G401 (cell line): ENCODE measurements around the gene ERMP1. TPM values are rescaled to one million over a fixed set of nuclear protein-coding genes. Genes with fewer than 3 reads are reported as not detected.
A peak's percentile ranks its signal among the peaks of the same experiment; 100 is the strongest.
"Not testable (repeated sequence)": the region's sequence is repeated elsewhere in the genome, so short reads cannot be mapped to it uniquely, and the experiment has no call there.

Experiments used
- DNase-seq: peaks from one replicate; pipeline ENCODE4 v3.0.0-alpha.2; 2015; ENCODE audit warnings: low spot score
- in situ Hi-C: cut with HindIII; loops from 2 replicates; pipeline ENCODE4 v1.10.0; 2016; ENCODE audit warnings: low sequenced_read_pairs, mixed read lengths
- total RNA-seq: library from RNA; depleted of rRNA; stranded (reverse); fragments of >200 nt; shearing (Covaris generic); gene quantifications from 2 replicates; pipeline ENCODE4 v1.2.3, GENCODE V29; 2014

The ERMP1 gene
- total RNA-seq, 1 experiment from 2014 or later = 19.3 TPM

DNA sequence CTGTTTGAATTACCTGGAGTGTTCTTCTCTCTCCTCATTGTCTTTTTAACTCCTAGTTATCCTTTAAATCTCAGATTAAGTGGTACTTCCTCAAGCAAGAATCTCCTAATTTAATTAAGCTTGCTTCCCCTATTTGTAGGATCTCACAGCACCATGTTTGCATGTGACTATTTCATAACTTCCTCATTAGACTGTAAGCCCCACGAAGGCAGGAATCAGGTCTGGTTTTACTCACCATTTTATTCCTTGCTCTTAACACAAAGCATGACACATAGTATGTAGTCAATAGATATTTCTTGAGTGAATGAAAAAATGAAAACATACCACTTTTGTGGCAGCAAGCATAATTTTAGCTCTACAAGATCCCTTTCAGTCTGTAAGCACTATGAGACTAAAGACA, 1.3 kb upstream of the ERMP1 start:
- DNase-seq = no peak
- in situ Hi-C loops = loop anchor here (5.0 kb wide), 1 partner anchor 37 kb away; no protein-coding TSS in a partner anchor

DNA sequence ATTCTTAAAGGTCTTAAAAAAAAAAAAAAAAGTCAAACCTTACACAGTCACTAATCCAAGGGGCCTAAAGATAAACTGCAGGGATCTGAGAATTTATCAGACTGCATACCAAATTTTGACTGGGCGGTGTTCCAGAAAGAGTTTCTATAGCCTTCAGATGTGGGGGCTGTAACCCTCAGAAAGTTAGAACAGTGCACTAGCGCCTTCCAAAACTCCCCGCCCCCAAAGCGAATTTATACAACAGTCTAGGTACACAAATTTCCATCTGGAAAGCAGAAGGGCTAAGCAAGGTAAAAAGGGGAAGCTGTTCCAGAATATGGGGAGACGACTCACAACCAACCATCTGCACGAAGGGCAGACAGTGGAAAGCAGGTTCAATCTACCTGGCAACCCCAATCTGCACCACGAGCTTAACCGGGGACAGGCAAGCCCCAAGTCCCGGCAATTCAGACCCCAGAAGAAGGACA, 813 bp downstream of the ERMP1 start:
- DNase-seq = peak; percentile 56
- in situ Hi-C loops = loop anchor here (5.0 kb wide), 1 partner anchor 35 kb away; no protein-coding TSS in a partner anchor

DNA sequence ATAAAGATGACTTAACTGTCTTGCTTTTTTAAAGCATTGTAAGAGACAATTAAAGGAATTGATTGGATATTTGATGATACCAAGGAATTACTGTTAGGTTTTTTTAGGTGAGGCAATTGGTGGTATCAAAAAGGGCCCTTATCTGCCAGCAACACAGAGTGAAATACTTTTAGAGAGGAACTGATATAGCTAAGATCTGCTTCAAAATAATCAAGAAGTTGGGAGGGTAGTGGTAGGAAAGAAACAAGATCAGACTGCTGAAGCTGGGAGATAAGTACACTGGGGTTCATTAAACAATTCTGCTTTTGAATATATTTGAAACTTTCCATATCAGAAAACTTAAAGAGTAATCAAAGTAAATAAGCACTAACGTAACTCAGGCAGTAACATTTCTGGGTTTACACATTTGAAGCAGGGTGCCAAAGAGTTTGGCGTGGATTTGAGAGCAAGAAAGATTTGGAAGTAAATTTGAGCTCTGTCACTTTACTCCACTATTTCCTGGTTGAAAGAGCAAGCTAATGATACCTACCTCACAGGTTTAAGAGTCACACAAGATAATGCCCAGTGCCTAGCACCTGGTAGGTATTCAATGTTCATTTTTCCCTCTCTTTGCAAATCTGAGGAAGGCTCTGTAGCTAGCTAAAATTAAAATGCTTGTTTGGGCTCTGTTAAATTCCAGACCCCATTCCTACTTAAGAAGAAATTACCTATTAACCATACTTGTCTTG, 6.9 kb downstream of the ERMP1 start:
- in situ Hi-C loops = no loop called here

DNA sequence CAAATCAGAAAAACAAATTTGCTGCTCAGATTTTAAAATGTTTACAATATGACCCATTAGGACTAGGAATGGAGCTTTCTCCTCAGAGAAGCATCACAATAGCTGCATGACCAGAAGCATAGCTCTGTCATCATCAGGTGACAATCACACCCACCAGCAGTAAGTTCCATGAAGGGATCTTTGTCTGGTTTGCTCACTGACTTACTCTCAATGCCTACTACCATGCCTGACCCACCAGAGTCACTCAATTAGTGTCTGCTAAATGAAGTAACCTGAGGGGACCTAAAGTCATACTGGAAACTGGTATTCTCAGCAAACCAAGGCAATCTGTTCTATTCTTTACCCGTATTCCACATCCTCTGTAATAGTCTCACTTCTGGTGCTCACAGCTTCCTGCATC, 7.7 kb downstream of the ERMP1 start:
- DNase-seq = no peak
- in situ Hi-C loops = no loop called here

More for the DNA sequence above, 6.9 kb downstream of the ERMP1 start:
- DNase-seq = no peak

DNA sequence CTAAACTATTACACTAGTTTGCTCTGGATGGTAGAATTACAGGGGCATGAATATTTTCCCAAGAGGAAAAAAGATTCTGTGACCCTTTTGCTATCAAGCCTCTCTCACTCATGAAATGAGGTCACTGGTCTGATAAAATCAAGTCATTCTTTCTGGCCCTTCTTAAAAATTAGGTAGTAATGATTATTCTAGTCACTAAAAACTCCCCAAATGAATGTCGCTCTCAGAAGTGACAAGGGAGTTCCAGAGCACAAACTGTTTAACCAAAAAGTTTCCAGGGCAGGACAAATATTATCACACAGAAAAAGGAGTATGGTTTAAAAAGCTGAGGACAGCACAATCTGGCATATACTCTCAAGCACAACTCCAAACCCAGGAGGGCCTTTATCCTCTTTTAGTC, 12.5 kb downstream of the ERMP1 start:
- no peak for DNase-seq
- in situ Hi-C loops = no loop called here

DNA sequence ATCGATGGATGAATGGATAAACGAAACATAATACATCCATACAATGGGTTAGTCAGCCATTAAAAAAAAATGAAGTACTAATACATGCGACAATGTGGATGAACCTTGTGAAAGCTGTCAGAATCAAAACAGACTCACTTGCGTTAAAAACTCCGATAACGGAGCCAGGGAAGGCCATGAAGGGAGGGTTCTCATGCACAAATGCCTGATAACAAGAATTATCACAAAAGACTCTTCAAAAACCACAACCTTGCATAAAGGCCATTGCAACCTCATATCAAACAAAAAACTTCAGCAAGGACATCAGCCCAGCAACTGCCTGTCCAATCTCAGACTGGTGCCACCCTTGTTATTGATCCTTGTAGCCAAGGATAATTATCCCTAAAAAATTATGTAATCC, 13.7 kb downstream of the ERMP1 start:
- in situ Hi-C loops = no loop called here
- no peak for DNase-seq

GRCh38 chr9:5818424-5819142, 14.3 kb downstream of the ERMP1 start:
- DNase-seq = no peak
- in situ Hi-C loops = no loop called here

- no peak for DNase-seq
- in situ Hi-C loops = no loop called here
Observed at GRCh38 chr9:5817862-5818261, 15.1 kb downstream of the ERMP1 start.

DNA sequence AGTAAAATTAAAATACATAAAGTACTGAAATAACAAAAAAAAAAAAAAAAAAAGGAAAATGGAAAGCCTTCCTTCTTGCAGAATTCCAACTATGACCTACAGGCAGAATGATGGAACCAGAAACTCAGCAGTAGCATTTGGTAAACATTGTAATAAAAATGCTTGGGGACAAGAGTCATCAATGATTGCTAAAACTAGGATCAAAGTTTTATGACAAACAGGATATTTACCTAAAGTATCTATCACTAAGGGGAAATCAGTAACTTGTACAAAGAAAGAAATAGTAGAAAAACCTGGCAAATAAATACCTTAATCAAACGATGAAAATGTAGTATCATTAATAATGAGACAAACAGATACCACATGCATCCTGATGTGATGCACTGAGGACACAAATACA, 17.5 kb downstream of the ERMP1 start:
- in situ Hi-C loops = no loop called here
- DNase-seq = no peak

DNA sequence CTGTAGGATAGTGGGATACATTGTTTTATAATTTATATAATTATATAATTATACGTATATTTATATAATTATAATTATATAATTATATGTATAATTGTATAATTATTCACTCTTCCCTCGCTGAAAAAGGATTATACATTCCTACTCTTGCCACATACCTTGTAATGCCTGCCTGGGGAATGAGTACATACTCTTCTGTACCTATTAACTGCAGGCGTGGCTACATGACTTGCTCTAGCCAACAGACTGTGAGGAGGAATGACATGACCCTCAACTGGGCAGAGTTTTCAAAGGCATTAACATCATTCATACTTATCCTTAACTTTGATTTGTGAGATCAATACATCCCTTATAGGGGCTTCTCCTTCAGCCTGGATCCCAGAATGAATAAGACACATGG, 19.1 kb downstream of the ERMP1 start:
- no peak for DNase-seq
- in situ Hi-C loops = no loop called here

DNA sequence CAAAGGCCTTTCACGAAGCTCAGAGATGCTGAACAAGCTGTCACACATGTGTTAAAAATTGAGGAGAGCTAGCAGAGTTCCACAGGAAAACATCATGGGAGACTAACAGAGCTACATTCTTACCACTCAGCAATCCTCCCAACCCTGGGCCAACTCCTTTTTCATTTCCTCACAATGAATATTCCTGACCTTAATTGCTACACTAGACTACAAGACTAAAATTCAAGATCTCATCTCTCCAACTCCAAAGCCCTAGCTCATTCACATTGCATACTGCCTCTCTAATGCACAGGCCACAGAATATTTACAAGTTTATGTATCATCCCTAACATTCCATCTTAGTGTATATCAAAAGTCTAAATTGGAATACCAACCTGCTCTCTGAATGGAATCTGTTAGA, 21.2 kb downstream of the ERMP1 start:
- in situ Hi-C loops = no loop called here
- no peak for DNase-seq

DNA sequence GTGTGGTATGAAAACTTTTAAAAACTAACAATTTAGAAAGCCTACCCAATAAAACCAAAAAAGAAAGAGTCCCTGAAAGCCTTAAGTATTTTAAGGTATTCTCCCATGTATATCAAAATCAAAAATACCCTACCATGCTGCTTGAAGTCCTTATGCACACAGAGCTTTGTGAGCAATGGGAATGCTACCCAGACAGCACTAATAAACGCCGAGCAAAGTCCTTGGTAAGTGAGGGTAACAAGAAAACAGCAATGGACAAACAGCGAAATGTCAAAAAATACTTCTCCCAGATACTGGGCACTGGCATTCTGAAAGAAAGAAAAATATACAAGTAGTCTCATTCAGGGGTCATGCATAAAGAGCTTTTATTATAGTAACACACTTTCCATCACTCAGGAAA, 27.4 kb downstream of the ERMP1 start:
- in situ Hi-C loops = no loop called here
- DNase-seq = no peak

DNA sequence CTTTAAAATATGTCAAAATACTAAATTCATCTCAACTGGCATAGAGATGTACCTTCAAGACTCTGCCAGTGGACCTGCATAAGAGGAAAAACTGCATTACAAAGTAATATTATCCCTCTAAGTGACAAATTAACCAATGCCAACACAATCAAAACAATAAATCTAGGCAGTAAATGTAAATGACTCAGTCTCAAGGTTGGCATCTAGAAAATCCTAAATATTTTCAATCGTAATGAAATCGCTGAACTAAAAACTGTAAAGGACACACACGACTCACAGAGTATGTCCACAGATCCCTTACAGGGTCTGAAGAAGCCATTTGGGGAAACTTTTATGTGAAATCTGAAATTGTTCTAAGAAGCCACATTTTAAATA, 31.2 kb downstream of the ERMP1 start:
- in situ Hi-C loops = no loop called here
- DNase-seq = no peak

DNA sequence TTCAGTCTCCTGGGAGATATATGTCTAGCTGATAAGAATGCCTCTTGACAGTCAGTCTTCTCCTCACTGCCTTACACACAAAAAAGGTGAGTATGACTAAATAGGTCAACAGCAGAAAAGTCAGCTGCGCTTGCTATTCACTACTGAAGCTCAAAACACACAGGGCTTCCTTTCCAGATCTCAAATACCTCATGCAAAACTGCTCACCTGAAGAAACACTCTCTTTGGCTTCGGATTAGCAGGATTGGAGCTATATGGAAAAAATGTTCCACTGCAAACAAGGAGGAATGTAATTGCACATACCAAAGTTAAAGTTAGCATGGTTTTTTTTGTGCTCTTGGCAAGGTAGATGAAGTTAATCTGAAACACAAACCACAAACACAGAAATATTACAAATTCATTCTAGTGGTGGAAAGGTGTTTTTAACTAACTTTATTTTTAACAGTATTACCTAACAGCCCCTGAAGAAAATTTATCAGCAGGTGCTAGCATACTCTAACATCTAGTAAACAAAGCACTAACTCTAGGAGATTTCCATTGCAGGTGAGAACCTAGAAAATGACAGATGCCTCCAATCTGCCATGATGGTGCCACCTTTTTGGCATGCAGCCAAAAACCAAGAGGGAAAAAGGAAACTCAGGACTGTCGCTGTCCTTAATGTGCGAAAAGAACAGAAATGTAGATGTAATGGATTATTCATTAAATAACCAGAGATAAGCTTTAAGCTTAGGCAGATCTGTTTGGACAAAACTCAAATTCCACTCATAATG, 31.8 kb downstream of the ERMP1 start:
- in situ Hi-C loops = no loop called here
- DNase-seq = peak; percentile 68

GRCh38 chr9:5800378-5800777, 32.5 kb downstream of the ERMP1 start:
- in situ Hi-C loops, DNase-seq: not testable (repeated sequence)

GRCh38 chr9:5799314-5799713, 33.6 kb downstream of the ERMP1 start:
- peak; percentile 66 for DNase-seq
- in situ Hi-C loops = loop anchor here (5.0 kb wide), 1 partner anchor 33 kb away; the partner anchor contains the start of gene ERMP1

DNA sequence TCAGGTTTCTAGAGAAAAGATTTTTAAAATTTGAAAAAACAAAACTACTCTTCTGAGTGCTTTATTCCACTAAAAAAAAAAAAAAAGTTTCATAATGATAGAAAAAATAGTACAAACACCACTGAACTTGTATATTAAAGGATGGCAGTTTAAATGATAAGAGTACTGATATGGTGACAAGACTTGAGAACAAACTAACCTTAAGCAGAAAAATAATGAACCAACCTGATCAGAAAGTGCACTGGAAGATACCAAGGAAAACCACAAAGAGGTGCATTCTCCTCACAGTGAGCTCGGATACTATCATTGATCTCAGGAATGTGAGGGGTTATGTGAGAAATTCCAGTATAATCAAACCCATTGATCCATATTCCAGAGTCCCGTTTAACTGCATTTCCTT, 34.3 kb downstream of the ERMP1 start:
- in situ Hi-C loops = loop anchor here (5.0 kb wide), 1 partner anchor 34 kb away; the partner anchor contains the start of gene ERMP1
- DNase-seq = no peak

GRCh38 chr9:5796298-5796697, 36.6 kb downstream of the ERMP1 start:
- in situ Hi-C loops = loop anchor here (5.0 kb wide), 1 partner anchor 36 kb away; the partner anchor contains the start of gene ERMP1
- no peak for DNase-seq

- in situ Hi-C loops = no loop called here
Observed at GRCh38 chr9:5793812-5794211, 39.1 kb downstream of the ERMP1 start.

GRCh38 chr9:5791870-5792269, 41.0 kb downstream of the ERMP1 start:
- DNase-seq = no peak
- in situ Hi-C loops = no loop called here

More at GRCh38 chr9:5793812-5794211, 39.1 kb downstream of the ERMP1 start:
- DNase-seq = no peak
